Cardiac fibroblast (primary cell): ENCODE results near the gene COQ2.
A peak's percentile ranks its signal among the peaks of the same experiment; 100 is the strongest.

Source experiments
- DNase-seq, 2 donors: peaks; one replicate each; pipeline versions ENCODE4 v3.0.0 to v3.0.0-alpha.2; 2010; ENCODE audit warnings: low read depth in 2 of 2
- H3K4me3 ChIP-seq, 2 donors: replicated peaks in 1 of 2; 1 replicate in 1 of 2; 2 replicates in 1 of 2; pipeline ENCODE4 v1.5.1; 2011; ENCODE audit warnings: low read depth in 2 of 2, low read length in 2 of 2, mild to moderate bottlenecking in 2 of 2, moderate library complexity in 1 of 2
- CTCF ChIP-seq: IDR thresholded peaks from one replicate; pipeline ENCODE4 v1.5.1; 2011; ENCODE audit warnings: low read depth, mild to moderate bottlenecking, low read length, inconsistent platforms

Gene COQ2

GRCh38 chr4:83228231-83228630, 56.4 kb downstream of the COQ2 start:
- DNase-seq, result no peak
- no peak overlapping the region for H3K4me3 ChIP-seq
- no peak for TF ChIP-seq CTCF

- H3K4me3 ChIP-seq, result no peak overlapping the region
- no peak for TF ChIP-seq CTCF
- no peak for DNase-seq
Observed at GRCh38 chr4:83224502-83225197, 59.9 kb downstream of the COQ2 start.

- peak in 1 of 2 donors; percentile 21 for DNase-seq
- no peak overlapping the region for H3K4me3 ChIP-seq
- no peak for TF ChIP-seq CTCF
Observed at GRCh38 chr4:83223781-83224180, 60.8 kb downstream of the COQ2 start.

- no peak for DNase-seq
- no peak for TF ChIP-seq CTCF
- H3K4me3 ChIP-seq, result no peak overlapping the region
Observed at GRCh38 chr4:83221897-83222441, 62.6 kb downstream of the COQ2 start.

GRCh38 chr4:83219344-83220331, 65.0 kb downstream of the COQ2 start:
- TF ChIP-seq CTCF, result no peak
- no peak overlapping the region for H3K4me3 ChIP-seq
- DNase-seq, result no peak

GRCh38 chr4:83217721-83218522, 66.7 kb downstream of the COQ2 start:
- TF ChIP-seq CTCF, result no peak
- DNase-seq, result no peak
- no peak overlapping the region for H3K4me3 ChIP-seq
